ENCODE data around the gene RPLP2.
A peak's percentile ranks its signal among the peaks of the same experiment; 100 is the strongest.

The RPLP2 gene

DNA sequence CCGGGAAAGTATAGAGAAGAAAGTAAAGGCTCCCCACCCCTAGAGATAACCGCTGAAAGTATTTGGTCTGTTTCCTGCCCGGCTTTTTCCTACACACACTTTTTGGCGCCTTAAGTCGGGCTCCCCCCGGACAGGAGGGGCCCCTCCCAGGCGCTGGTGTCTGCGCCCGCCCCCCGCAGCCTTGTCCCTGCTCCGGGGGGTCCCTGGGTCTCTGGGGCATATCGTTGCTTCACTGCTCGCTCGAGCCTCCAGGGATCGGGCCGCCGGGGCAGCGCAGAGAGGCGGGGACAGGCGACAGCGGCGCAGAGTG is 17.0 kb downstream of the RPLP2 start:
- DNase-seq: no peak

DNA sequence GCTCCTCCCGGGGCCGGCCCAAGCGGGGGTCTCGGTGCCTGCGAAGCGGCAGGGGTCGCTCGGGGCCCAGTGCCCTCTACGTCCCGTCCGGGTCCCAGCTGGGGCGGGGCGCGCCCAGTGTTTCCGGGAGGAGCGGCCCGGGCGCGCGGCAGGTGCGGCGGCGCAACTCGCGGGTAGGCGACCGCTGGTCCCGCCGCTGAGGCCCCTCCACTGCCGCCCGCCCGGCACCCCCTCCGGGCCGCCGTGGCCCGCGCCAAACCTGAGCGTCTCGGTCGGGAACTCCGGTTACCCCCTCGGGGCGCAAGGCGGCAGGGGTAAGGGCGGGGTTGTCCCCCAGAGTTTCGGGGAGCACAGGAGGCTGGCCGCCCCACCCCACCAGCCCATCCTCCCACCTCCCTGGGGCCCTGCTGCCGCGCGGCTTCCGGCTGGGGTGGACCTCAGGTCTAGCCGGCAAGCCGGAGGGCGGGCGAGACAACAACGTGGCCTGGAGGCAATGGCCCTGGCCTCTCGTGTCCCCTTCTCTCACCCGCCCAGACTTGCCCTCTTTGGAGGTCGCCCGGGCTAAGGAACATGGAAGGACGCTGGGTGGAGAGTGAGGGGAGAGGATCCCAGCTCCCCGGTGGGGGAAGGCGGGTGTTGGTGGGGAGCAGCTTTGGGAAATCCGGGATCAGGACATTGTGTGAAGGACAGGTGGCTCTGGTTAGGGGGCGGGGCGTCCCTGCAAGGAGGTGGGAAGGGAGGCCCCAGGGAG is 17.6 kb downstream of the RPLP2 start:
- DNase-seq: no peak

DNA sequence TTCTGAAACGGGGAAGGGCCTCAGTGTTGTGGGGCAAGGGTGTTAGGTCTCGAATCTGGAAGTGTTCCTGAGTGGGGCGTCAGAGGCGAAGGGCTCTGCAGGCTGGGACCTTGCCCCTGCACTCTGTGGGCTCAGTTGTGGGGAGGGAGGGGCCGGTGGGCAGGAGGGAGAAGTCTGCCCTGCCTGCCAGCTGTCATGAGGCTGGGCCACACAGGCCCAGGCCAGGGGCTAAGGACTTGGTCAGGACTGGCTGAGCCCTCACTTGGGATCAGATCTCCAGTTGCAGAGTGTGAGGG is 18.1 kb downstream of the RPLP2 start, which contains the start of gene CRACR2B:
TSS of gene CRACR2B (plus strand) at position 23 of the 296 bp plus-strand sequence. CDS start 689 bp downstream, outside the sequence.
- no peak for DNase-seq

DNA sequence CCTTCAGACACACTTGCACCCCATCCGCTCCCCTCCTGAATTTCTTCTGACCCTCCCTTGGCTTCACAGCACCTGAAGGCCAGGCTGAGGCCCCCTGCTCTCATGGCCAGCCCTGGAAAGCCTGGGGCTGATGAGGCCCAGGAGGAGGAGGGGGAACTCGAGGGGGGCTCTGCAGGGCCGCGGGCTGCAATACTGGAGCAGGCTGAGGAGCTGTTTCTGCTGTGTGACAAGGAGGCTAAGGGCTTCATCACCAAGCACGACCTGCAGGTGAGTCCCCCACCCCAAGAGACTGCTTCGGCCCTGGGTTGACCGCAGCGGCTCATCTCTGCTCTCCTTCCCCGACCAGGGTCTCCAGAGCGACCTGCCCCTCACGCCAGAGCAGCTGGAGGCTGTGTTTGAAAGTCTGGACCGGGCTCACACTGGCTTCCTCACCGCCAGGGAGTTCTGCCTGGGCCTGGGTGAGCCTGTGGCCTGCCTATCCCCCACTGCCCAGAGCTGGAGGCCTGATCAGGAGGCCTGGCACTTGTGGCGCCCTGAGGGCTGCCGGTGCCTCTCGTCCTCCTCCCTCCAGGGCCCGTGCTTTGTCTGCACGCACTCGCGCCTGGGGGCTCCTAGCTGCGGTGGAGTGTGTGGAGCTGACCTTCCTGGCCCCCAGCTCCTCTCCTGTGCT is 18.9 kb downstream of the RPLP2 start:
- no peak for DNase-seq

DNA sequence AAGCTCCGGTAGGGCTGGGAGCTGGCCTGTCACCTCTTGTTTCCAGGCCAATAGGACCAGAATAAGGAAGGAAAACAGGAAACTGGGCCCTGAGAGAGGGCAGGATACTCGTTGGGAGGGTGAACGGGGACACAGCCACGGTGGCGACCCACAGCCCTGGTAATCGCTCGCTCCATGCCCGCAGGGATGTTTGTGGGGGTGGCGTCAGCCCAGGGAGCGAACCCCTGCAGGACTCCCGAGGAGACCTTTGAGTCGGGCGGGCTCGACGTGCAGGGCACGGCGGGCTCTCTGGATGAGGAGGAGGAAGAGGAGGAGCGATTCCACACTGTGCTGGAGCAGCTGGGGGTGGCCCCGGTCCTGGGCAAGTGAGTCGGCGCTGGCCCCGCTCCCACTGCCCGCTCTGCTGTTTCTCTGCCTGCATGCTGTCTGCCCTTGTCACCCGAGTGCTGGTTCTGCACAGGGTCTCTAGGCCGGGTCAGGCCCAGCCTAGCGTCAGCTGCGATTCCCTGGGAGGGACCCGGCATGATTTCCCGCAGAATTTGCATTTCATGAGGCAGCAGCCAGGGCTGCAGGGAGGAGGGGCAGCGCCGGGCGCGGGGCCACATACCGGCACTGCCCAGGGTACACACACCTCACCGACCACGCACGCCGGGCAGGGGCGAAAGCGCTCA is 19.5 kb downstream of the RPLP2 start:
- no peak for DNase-seq

DNA sequence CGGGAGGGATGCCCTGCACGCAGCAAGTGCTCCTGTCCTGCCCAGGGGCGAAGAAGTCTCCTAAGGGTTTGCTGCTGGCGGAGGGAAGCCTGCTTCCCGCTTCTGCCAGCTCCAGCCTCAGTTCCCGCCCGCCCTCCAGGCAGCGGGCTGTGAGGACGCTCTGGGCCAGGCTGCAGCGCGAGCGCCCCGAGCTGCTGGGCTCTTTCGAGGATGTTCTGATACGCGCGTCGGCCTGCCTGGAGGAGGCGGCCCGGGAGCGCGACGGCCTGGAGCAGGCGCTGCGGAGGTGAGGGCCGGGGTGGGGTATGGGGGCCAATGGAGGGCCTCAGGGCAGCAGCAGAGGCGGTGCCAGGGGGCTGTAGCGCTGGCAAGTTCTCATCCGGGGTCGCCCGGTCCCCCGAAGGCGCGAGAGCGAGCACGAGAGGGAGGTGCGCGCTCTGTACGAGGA is 20.1 kb downstream of the RPLP2 start:
- DNase-seq: no peak

DNA sequence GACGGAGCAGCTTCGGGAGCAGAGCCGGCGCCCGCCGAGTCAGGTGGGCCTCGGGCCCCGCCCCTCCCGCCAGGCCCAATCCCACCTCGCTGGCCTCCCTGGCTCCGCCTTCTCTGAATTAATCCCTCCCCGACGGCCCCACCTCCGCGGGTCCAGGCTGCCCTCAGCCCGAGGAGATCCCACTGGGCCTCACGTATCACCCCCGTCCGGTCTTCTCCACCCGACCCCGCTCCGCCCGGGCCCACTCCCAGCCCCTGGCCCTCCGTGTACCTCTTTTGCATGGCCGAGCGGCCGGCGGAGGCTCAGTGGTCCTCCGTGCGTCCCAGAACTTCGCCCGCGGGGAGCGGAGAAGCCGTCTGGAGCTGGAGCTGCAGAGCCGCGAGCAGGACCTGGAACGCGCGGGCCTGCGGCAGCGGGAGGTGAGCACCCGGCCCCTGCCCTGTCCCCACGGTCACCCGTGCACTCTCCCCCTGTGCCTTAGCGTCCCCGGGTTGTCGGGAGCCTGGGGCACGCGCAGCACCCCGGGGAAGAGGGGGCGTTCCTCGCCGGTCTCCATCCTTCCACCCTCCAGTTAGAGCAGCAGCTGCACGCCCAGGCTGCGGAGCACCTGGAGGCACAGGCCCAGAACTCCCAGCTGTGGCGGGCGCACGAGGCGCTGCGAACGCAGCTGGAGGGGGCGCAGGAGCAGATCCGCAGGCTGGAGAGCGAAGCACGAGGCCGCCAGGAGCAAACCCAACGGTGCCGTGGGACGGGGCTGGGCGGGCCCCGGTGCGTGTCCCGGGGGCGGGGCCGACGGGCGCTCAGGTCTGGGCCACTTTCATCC is 20.7 kb downstream of the RPLP2 start:
- DNase-seq: peak; percentile 66

DNA sequence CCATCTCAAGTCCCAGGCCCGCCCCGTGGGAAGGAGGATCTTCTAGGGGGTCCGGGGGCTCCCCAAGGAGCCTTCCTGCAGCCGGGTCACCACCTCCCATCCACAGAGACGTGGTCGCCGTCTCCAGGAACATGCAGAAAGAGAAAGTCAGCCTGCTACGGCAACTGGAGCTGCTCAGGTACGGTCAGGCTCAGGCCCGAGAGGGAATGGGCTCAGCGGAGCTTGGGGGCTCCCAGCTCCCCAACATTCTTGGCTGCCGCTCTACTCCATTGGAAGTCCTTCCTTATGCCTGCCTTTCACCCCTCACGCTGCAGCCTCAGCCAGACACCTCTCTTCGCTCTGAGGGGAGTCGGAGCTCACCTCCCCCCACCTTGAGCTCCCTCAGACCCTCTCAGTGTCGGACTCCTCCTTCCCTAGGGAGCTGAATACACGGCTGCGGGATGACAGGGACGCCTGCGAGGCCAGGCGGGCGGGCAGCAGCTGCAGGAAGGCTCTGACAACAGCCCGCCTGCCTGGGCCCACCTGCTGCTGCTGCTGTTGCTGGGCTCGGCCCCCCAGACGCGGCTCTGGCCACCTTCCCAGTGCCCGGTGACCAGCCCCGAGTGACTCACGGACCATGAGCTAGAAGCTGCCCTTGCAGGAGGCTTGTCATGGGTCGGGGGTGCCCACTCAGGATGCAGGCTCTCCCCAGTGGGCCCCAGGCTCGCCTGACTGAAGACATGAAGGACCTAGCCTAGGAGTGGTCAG is 21.5 kb downstream of the RPLP2 start:
- DNase-seq: no peak

DNA sequence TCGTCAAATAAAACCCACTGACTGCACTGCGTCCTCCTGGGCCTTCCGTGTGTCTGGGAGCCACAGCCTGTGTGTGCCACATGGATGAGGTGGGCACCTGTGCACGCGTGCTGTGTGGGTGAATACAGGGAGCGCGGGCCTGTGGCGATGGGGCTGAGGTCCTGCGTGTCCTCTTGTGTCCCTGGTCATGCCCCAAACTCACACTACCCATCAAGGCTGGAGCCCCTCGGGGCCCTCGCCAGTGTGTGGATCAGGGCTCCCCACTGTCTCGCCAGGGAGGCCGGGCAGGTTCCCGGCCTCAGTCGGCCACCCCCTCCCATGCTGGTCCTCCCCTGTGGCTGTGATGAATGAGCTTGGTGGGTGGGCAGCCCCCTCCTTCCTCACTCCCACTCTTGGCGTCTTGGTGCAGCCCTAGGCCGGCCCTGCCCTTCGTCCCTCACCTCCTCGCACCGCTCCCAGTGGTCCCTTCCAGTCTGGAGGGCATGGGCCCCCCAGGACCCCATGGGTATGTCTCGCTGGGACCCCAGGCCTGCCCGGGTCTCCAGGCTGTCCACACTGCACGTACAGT is 22.3 kb downstream of the RPLP2 start:
- no peak for DNase-seq

DNA sequence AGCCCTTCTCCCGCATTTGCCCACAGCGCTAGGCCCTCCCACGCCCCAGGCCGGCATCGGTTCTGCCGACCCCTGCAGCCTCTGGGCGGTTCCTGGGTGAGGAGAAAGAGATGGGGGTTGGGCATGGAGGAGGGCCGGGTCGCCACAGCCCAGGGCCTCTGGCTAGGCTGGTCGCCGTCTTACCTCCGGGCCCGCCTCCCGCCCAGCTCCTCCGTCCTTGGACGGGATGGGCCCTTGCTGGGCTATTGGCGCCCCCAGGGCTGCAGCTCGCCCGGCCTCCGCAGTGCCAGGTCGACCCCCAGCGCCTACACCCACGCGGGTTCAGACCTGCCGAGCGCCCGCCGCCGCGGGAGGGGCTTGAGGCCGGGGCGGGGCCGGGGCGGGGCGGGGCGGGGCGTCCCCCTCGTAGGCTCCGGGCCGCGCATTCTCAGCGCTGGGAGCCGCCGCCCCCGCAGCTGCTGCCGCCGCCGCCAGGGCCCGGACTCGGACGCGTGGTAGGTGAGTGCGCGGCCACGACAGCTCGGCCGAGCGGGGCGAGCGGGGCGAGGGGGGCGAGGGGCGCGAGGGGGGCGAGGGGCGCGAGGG is 22.9 kb downstream of the RPLP2 start, which contains the start of gene CD151:
TSS of gene CD151 (plus strand) at position 424 of the 585 bp plus-strand sequence. CDS start 3,118 bp downstream, outside the sequence.
- DNase-seq: peak; percentile 29

DNA sequence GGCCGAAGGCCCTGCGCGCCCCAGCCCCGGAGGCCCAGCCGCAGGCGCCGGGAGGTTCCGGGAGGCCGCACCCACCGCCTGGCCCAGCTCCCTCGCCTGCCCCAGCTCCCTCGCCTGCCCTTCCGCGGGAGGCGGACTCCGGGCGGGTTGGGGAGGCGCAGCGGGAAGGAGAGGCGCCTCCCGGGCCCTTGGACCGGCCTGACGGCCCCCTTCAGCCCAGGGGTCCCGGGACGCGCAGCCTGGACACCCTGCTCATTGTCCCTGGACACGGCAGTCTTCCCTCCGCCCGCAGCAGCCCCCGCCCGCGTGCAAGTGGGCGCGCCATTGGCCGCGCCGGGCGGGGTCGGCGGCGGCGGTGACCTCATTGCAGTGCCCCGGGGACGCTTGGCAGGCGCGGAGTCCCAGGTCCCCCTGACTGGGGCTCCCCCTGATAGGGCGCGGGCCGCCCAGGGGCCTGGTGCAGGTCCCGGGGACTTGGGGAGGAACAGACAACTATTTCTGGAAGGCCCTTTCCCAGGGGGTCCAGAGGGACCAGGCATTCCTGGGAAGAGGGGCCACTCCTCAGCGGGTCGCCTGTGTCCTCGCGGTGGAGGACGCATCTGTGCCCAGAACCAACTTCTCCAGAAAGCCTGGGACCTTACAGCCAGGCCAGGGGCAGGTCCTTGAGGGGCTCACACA is 23.5 kb downstream of the RPLP2 start:
- peak; percentile 26 for DNase-seq

DNA sequence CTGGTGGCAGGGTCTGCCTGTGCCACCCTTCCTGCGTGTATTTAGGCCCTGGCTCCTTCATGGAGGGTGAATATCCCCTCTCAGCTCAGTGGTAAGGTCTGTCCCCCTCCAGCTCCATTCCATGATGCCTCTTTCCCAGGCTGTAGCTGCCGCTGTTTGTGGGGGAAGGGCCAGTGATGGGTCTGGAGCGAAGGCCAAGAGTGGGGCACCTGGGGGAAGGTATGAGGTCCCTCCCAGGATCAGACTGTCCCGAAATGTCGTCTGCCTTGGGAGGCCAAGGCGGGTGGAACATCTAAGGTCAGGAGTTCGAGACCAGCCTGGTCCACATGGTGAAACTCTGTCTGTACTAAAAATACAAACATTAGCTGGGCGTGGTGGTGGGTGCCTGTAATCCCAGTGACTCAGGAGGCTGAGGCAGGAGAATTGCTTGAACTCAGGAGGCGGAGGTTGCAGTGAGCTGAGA is 24.1 kb downstream of the RPLP2 start:
- DNase-seq: no peak

DNA sequence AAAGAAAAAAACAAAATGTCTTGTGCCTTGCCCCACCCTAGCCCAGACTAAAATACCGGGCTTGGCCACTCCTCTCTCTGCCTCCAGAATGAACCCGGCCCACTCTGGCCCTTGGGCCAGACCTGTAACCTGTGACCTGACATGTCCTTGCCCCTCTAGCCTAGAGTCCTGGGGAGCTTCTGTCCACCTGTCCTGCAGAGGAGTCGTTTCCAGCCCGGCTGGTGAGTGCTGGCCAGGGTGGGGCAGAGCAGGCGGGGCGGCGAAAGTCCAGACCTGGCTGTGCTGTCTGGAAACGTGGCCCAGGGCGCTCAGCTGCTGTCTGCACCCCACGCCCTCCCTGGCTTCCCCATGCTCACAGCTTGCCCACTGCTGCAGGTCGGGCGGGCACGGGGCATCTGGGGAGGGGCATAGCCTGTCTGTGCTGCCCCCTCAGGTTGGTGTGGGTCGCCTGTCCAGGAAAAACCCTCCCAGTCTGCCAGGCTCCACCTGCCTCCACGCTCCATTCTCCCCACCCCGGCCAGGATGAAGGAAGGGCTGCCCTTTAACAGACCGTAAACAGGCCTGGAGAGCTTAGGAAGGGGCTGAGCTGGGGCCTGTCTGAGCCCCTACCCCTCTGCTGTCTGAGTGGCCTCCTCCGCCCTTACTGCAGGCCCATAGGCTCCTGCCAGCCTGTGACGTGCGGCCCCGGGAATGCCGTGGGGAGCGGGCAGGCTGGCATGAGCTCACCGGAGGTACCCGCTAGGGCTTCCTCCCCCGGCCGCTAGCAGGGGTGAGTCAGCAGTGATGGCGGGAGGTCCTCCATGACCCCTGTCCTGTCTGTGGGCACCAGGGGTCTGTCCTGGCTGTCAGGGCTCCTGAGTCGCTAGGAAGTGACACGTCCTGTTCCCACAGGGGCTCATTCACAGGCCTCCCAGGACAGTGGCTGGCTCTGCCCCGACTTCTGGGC is 24.9 kb downstream of the RPLP2 start:
- no peak for DNase-seq

DNA sequence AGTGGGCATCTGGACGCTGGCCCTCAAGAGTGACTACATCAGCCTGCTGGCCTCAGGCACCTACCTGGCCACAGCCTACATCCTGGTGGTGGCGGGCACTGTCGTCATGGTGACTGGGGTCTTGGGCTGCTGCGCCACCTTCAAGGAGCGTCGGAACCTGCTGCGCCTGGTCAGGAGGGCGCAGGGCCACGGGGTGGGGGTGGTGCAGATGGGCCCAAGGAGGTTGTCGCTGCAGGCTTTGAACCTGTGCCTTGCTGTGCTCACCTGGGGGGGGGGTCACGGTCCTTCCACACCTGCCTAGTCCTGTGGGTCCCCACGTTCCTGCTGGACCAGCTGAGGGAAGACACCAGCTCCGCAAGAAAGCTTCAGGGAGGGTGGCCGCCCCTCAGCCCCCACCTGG is 26.5 kb downstream of the RPLP2 start:
- DNase-seq: no peak

DNA sequence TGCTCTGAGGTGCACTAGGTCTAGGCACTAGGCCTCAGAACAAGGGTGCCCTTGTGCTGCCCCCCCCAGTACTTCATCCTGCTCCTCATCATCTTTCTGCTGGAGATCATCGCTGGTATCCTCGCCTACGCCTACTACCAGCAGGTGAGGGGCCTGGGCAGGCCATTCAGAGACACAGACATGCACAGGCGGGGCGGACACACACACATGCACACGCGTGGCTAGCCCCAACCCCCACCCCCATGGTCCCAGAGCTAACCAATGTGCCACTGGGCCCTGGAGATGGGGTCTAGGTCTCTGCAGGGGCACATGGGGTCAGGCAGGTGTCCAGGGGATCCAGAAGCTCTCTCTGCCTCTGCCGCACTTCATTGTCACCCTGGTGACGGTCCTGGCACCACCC is 26.9 kb downstream of the RPLP2 start:
- no peak for DNase-seq

DNA sequence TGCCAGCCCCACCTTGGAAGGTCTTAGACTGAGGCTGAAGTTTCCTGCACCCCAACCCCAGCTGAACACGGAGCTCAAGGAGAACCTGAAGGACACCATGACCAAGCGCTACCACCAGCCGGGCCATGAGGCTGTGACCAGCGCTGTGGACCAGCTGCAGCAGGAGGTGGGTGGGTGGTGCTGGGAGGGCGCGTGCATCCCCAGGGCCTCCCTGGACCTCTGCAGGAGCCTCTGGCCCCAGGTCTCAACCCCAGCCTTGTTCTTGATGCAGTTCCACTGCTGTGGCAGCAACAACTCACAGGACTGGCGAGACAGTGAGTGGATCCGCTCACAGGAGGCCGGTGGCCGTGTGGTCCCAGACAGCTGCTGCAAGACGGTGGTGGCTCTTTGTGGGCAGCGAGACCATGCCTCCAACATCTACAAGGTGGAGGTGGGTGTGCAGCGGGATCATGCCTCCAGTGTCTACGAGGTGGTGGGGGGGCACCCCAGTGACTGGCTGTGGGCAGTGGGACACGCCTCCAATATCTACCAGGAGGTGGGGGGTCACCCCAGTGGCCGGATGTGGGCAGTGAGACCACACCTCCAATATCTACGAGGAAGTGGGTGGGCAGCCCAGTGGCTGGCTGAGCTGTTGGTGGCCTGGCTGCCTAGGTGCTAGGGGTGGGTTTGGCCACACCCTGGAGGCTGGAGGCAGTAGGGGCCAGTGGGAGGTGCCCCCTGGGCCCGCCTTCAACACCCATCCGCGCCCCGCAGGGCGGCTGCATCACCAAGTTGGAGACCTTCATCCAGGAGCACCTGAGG is 27.6 kb downstream of the RPLP2 start:
- DNase-seq: no peak

DNA sequence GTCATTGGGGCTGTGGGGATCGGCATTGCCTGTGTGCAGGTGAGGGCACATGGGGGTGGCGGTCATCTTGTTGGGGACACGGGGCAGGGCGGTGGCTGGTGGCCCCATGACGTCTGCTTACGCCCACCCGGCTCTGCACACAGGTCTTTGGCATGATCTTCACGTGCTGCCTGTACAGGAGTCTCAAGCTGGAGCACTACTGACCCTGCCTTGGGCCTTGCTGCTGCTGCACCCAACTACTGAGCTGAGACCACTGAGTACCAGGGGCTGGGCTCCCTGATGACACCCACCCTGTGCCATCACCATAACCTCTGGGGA is 28.2 kb downstream of the RPLP2 start:
- DNase-seq: no peak

DNA sequence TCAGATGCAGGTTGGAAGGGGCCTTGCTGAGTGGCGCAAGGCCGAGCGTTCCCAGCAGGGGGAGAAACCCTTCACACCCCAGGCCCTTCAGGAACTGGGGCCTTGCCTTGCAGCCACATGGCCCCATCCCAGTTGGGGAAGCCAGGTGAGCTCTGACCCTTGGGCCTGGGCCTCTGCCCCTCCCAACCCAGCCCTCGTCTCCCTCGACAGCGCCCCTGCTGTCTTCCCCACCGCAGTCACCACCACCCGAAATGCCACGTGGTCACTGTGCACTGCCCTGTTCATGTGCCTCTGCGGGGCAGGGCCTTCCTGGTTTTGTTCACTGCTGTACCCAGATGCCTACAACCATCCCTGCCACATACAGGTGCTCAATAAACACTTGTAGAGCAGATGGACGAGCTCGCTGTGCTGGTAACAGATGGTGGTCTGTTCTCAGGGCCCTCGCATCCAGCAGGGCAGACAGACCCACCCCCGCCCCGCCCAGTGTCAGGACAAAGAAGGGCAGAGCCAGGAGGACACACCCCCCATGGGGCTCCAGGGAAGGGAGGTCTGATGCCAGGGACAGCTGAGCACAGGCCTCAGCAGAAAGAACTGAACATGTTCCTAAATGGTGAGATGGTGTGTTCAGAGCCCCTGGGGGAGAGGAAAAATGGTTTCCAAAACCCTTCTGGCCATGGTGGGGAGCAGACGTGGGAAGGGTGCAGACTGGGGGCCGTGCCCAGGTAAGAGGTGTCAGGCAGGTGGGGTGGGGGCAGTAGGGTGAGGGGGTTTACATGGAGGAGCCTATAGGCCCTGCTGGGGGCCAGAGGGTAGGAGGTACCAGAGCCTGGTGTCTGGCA is 28.9 kb downstream of the RPLP2 start:
- DNase-seq: no peak

All from activated gamma-delta T cell treated with Interleukin-2 at 50 U/mL for 16 hours (primary cell).